Heart right ventricle (tissue), 16 donors: ENCODE measurements around the gene RADIL. TPM values are rescaled to one million over a fixed set of nuclear protein-coding genes. Genes with fewer than 3 reads are reported as not detected.

Source experiments
- ATAC-seq, 8 donors: fragments of 200-7000 bp; cut with Tn5 transposase; one replicate each; pipeline ENCODE4 v1.9.1; 2020; ENCODE audit warnings: mild to moderate bottlenecking in 8 of 8, moderate library complexity in 8 of 8, moderate number of reproducible peaks in 1 of 8
- DNase-seq, 2 donors: peaks; one replicate each; pipeline ENCODE4 v3.0.0-alpha.2; 2020
- H3K27ac ChIP-seq, 10 donors: fragments of 200-600 bp; sonication (generic) in 2 of 10; one replicate each; pipeline versions ENCODE4 v1.5.0 to v1.8.0; 2020 to 2022; ENCODE audit warnings: mild to moderate bottlenecking in 3 of 10
- H3K27me3 ChIP-seq, 7 donors: fragments of 200-600 bp; one replicate each; pipeline ENCODE4 v1.8.0; 2021 to 2022; ENCODE audit warnings: mild to moderate bottlenecking in 2 of 7
- H3K36me3 ChIP-seq, 9 donors: fragments of 200-600 bp; sonication (generic) in 1 of 9; one replicate each; pipeline versions ENCODE4 v1.5.0 to v1.8.0; 2020 to 2022; ENCODE audit warnings: mild to moderate bottlenecking in 2 of 9
- H3K4me1 ChIP-seq, 9 donors: fragments of 200-600 bp; sonication (generic) in 1 of 9; one replicate each; pipeline versions ENCODE4 v1.5.0 to v1.8.0; 2020 to 2022; ENCODE audit warnings: mild to moderate bottlenecking in 4 of 9
- H3K4me3 ChIP-seq, 10 donors: fragments of 200-600 bp; sonication (generic) in 2 of 10; one replicate each; pipeline versions ENCODE4 v1.5.0 to v1.8.0; 2020 to 2022; ENCODE audit warnings: mild to moderate bottlenecking in 7 of 10, moderate library complexity in 2 of 10
- H3K9me3 ChIP-seq, 11 donors: fragments of 200-600 bp in 10 of 11; sonication (generic) in 2 of 11; one replicate each; pipeline versions ENCODE4 v1.5.0 to v1.8.0; 2013 to 2022; ENCODE audit warnings: mild to moderate bottlenecking in 2 of 11, control low read depth in 1 of 11, moderate library complexity in 1 of 11
- WGBS, 2 donors: extraction: QIAGEN DNeasy Blood & Tissue Kit; methylation state at CpG; one replicate each; pipeline ENCODE4 v1.1.7; 2013; ENCODE audit warnings: inconsistent platforms in 1 of 2; 5-methylcytosine and 5-hydroxymethylcytosine counted together
- intact Hi-C, 10 donors: fragments of 100-400 bp; cut with DNase I; formaldehyde crosslinking; loops; one replicate each; pipeline versions ENCODE4 v1.11.1 to v1.14.2; 2022
- polyA plus RNA-seq, 2 donors: library from polyadenylated mRNA; stranded (reverse); fragments of 200-250 nt; gene quantifications; one replicate each; pipeline ENCODE4 v1.2.3, GENCODE V29; 2013
- total RNA-seq, 10 donors: library from RNA; stranded (reverse); fragmentation: NEBNext Ultra II Directional in 3 of 10; extraction: Animal tissue kit (Norgen Biotek cat#: 25700) in 3 of 10; gene quantifications; one replicate each; pipeline versions ENCODE4 v1.2.1 to v1.2.4, GENCODE V29; 2021 to 2023
- TF ChIP-seq, protein P1 (sequence below), 9 donors: fragments of 200-600 bp; sonication (generic) in 2 of 9; IDR thresholded peaks; one replicate each; pipeline versions ENCODE4 v1.5.0 to v1.8.0; 2021 to 2022; ENCODE audit warnings: antibody characterized with exemption in 9 of 9, mild to moderate bottlenecking in 5 of 9, moderate library complexity in 1 of 9
- donor health status: Arrhythmogenic right ventricular cardiomyopathy.
- donor health status: ischemic (EF 13 %, LVEDD 7.1; RV severe dilation, severe dysfunction).
- donor health status: healthy with polysubstance abuse.
- donor health status: DM: no; HTN: yes; CAD: no.
- donor health status: DM: no; HTN: no; CAD: no.
- donor health status: ischemic (EF 25% LVEDD 6.9; RV normal size, moderate dysfunction).
- donor health status: ischemic (EF 25% LVEDD 5.7; RV mildly dilated, moderate dysfunction).
- donor health status: healthy.
- donor health status: DM: yes; HTN: yes; CAD: no.
- donor health status: Ischemic cardiomyopathy.
- donor health status: ischemic (EF 35%, LVEDD 5.7; RV mildly dilated, moderate dysfunction).
- donor health status: nonischemic (EF 11% LVEDD 7.7; RV severe dilation, severe dysfunction).
- donor health status: DM: yes; HTN: yes; CAD: no.
- donor health status: PGD.
- donor health status: ischemic (EF 29% LVEDD 5.4; RV normal size, mild dysfunction).
- donor health status: nonischemic (EF 23%, LVEDD 6.1; RV moderate dilation, normal function).

Gene RADIL
- total and polyA plus RNA-seq, 12 donors, result 1.2 to 6.6 (median 3.8) TPM

DNA sequence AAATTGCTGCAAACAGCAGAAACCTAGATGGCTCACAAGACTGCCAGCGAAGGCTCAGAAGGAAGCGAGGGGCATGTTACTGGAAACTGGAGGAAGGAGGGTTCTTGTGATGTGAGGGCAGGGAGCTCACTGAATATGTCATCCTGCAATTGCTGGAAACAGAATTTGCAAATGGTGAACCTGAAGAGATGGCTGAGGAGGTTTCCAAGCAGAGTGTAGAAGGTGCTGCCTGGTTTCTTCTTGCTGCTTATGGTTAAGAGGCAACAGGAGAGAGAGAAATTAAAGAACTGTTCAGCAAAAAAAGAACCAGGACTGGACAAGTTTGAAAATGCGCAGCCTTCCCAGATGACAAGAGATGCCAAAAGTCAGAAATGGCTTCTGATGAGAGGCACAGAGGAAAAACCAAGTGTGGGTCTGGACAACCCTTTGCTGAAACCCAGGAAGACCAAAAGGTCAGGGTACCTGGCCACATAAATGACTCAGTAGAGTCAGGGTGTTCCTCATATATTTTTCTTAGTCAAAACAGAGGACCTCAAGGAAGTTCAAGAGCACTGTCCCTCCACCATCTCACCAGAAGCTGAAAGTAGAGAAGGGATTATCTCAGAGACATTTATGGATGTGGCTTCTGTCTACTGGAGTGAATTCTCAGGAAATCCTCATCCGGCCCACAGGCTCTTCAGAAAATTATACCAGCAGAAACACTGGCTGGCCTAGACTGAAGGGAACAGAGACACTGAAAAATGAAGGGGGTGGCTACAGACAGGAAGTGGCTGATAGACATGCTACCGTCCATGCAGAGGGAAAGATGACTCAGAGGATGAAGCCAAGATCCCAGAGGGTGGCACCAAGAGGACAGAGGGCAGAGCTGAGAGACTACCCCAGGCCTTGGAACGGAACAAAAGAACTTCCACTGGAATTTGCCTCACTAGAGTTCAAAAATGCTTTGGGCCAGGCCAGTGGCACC lies 31.8 kb downstream of the RADIL start:
- Histone ChIP-seq H3K9me3 (peaks cover 0 to 23% (median 7%) of the 10 kb centered on the region in 11 donors), H3K36me3 (no peaks in the 10 kb centered on the region), H3K4me1 (no peaks in the 10 kb centered on the region), H3K27ac (no peak overlapping the region), H3K4me3 (no peak overlapping the region), H3K27me3 (peaks cover 0 to 2% (median 0%) of the 10 kb centered on the region in 7 donors)
- WGBS, 2 donors, result 82% methylated on average over 6 of the region's 6 CpGs
- TF ChIP-seq, protein P1, sequence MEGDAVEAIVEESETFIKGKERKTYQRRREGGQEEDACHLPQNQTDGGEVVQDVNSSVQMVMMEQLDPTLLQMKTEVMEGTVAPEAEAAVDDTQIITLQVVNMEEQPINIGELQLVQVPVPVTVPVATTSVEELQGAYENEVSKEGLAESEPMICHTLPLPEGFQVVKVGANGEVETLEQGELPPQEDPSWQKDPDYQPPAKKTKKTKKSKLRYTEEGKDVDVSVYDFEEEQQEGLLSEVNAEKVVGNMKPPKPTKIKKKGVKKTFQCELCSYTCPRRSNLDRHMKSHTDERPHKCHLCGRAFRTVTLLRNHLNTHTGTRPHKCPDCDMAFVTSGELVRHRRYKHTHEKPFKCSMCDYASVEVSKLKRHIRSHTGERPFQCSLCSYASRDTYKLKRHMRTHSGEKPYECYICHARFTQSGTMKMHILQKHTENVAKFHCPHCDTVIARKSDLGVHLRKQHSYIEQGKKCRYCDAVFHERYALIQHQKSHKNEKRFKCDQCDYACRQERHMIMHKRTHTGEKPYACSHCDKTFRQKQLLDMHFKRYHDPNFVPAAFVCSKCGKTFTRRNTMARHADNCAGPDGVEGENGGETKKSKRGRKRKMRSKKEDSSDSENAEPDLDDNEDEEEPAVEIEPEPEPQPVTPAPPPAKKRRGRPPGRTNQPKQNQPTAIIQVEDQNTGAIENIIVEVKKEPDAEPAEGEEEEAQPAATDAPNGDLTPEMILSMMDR (IDR thresholded peaks at IDR 0.05), result no peak
- no peak for ATAC-seq
- intact Hi-C loops, result no loop called here
- DNase-seq, result no peak

DNA sequence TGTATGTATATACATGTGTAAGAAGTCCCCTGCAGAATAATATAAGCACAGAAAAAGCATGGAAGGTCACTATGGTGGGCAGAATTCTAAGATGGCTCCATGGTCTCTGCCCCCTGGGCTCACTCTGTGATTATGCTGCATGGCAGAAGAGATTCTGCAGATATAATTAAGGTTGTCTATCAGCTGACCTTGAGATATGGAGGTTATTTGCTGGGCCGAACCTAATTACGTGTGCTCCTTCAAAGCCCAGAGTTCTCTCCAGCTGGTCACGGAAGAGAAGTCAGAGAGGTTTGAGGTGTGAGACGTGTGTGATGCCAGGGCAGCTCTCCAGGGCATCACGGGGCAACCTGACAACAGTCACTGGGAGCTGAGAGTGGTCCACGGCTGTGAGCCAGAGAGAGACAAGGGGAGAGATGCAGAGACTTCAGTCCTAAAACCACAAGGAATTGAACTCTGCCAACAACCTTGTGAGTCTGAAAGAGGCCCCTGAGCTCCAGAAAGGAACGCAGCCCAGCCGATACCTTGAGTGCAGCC lies 33.2 kb downstream of the RADIL start:
- H3K36me3 ChIP-seq, result no peaks in the 10 kb centered on the region
- ATAC-seq (no peak), DNase-seq (no peak)
- WGBS, 2 donors, result 64 to 74% methylated on average over 8 of the region's 8 CpGs
- no peak overlapping the region for H3K4me3 ChIP-seq
- H3K27me3 ChIP-seq, result peaks cover 0 to 5% (median 0%) of the 10 kb centered on the region in 7 donors
- TF ChIP-seq, protein P1 (IDR thresholded peaks at IDR 0.05), result no peak
- peaks cover 0 to 9% (median 0%) of the 10 kb centered on the region in 9 donors for H3K4me1 ChIP-seq
- no peak overlapping the region for H3K27ac ChIP-seq
- peaks cover 0 to 23% (median 7%) of the 10 kb centered on the region in 11 donors for H3K9me3 ChIP-seq
- intact Hi-C loops, result no loop called here

DNA sequence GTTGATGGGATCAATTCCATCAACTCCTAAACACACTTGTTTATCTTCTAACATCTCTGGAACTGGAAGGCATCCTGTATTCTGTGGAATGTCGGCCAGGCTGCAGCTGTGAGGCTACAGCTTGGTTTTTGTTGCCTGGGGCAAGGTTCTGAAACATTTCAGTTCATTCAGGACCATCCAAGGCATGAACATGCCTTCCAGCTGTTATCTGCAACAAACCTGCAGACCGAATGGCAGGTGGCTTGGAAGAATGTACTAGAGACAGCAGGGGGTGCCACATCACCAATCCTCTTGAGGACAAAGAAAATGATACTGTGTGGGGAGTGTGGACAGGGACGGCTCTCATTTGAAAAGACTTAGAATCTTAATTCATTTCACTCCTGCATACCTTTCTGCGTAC lies 34.1 kb downstream of the RADIL start:
- no peak for ATAC-seq
- peaks cover 0 to 8% (median 0%) of the 10 kb centered on the region in 7 donors for H3K27me3 ChIP-seq
- WGBS, 2 donors, result 38 to 41% methylated on average over 4 of the region's 4 CpGs
- DNase-seq, result no peak
- H3K4me1 ChIP-seq, result peaks cover 0 to 12% (median 0%) of the 10 kb centered on the region in 9 donors
- no peak overlapping the region for H3K4me3 ChIP-seq
- intact Hi-C loops, result loop anchor here in 3 of 10 donors (5.0 to 10.0 kb wide), 2 partner anchors 235 to 238 kb away; no protein-coding TSS in a partner anchor
- peaks cover 0 to 23% (median 7%) of the 10 kb centered on the region in 11 donors for H3K9me3 ChIP-seq
- H3K27ac ChIP-seq, result no peak overlapping the region
- no peaks in the 10 kb centered on the region for H3K36me3 ChIP-seq
- TF ChIP-seq, protein P1 (IDR thresholded peaks at IDR 0.05), result peak in 5 of 9 donors; percentile 13 to 42 (median 20)

DNA sequence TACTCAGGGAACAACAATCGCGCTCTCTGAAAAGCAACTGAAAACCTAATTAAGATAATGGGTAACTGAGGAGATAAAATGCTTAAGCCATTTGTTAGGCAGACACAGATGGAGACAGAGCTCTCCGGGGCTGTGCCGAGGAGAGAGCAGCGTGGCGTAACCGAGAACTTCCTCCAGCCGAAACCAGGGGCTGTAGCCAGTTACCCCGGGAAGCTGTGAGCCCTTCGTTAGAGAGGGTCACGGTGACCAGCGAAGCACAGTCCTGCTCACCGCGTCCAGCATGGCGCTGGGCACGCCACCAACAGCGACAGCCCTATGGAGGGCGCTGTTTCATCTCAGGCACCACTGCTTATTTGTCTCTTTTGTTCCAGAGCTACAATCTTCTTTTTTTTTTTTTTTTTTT lies 37.8 kb downstream of the RADIL start:
- ATAC-seq (peak; percentile 55 to 84 (median 68)), DNase-seq (peak in 1 of 2 donors; percentile 57)
- TF ChIP-seq, protein P1 (IDR thresholded peaks at IDR 0.05), result peak in 7 of 9 donors; percentile 27 to 57 (median 43)
- intact Hi-C loops, result loop anchor here in 3 of 10 donors (5.0 to 10.0 kb wide), 2 partner anchors 239 to 242 kb away; no protein-coding TSS in a partner anchor
- H3K4me3 ChIP-seq, result peak overlapping the region in 8 of 10 donors; percentile 2 to 41 (median 30)
- H3K36me3 ChIP-seq, result no peaks in the 10 kb centered on the region
- peak overlapping the region in 5 of 10 donors; percentile 2 to 54 (median 49) for H3K27ac ChIP-seq
- H3K4me1 ChIP-seq, result peaks cover 0 to 24% (median 0%) of the 10 kb centered on the region in 9 donors
- peaks cover 0 to 5% (median 0%) of the 10 kb centered on the region in 11 donors for H3K9me3 ChIP-seq
- WGBS, 2 donors, result 17 to 20% methylated on average over 18 of the region's 18 CpGs
- peaks cover 0 to 8% (median 0%) of the 10 kb centered on the region in 7 donors for H3K27me3 ChIP-seq
